Calu3 (cell line): ENCODE results near the gene CFAP299. TPM values are rescaled to one million over a fixed set of nuclear protein-coding genes. Genes with fewer than 3 reads are reported as not detected.
"Not testable (repeated sequence)": the region's sequence is repeated elsewhere in the genome, so short reads cannot be mapped to it uniquely, and the experiment has no call there.

Source experiments
- BruUV-seq: library from RNA; stranded (reverse); fragments of 400-500 nt; replicated peaks from 2 replicates; lab custom pipeline; 2021; lab: Mats Ljungman, UMichigan
- CTCF ChIA-PET: fragments of 300-600 bp; sonication (Branson Sonifier 250); formaldehyde crosslinking; loops from one replicate; lab custom pipeline; 2022; ENCODE audit warnings: antibody characterized with exemption; lab: Charles Lee
- DNase-seq: peaks from one replicate; pipeline ENCODE4 v3.0.0; 2022
- H3K27ac Mint-ChIP-seq: one replicate; pipeline ENCODE4 v1.8.0; 2022; ENCODE audit warnings: mixed read lengths; ENCODE audit not compliant: unreplicated experiment
- H3K27me3 Mint-ChIP-seq: one replicate; pipeline ENCODE4 v1.8.0; 2022; ENCODE audit warnings: mixed read lengths; ENCODE audit not compliant: unreplicated experiment
- H3K36me3 Mint-ChIP-seq: one replicate; pipeline ENCODE4 v1.8.0; 2022; ENCODE audit warnings: mild to moderate bottlenecking, moderate library complexity, mixed read lengths; ENCODE audit not compliant: insufficient read depth, unreplicated experiment
- H3K4me1 Mint-ChIP-seq: one replicate; pipeline ENCODE4 v1.8.0; 2022; ENCODE audit warnings: mild to moderate bottlenecking, low read depth, mixed read lengths; ENCODE audit not compliant: unreplicated experiment
- H3K4me3 Mint-ChIP-seq: one replicate; pipeline ENCODE4 v1.8.0; 2022; ENCODE audit warnings: mild to moderate bottlenecking, low read depth, moderate library complexity, mixed read lengths; ENCODE audit not compliant: unreplicated experiment
- H3K9me3 Mint-ChIP-seq: one replicate; pipeline ENCODE4 v1.8.0; 2022; ENCODE audit warnings: low read depth, mixed read lengths; ENCODE audit not compliant: unreplicated experiment
- CTCF ChIP-seq: fragments of 200-600 bp; IDR thresholded peaks from one replicate; pipeline ENCODE4 v1.8.0; 2022; ENCODE audit warnings: antibody characterized with exemption; ENCODE audit not compliant: unreplicated experiment
- intact Hi-C: fragments of 100-400 bp; cut with micrococcal nuclease; formaldehyde crosslinking; loops from one replicate; pipeline ENCODE4 v1.10.0; 2022; ENCODE audit not compliant: unreplicated experiment
- total RNA-seq: library from RNA; stranded (reverse); gene quantifications from 2 replicates; pipeline ENCODE4 v1.2.3, GENCODE V29; 2022

The CFAP299 gene
- total RNA-seq, 1 experiment from 2014 or later: not detected

GRCh38 chr4:80685214-80685613 is 349.7 kb downstream of the CFAP299 start:
- H3K9me3 Mint-ChIP-seq: peaks cover 3% of the 10 kb centered on the region
- intact Hi-C loops: no loop called here
- H3K36me3 Mint-ChIP-seq: no peaks in the 10 kb centered on the region
- H3K4me3 Mint-ChIP-seq: no peak overlapping the region
- BruUV-seq: no TSS peak
- H3K4me1 Mint-ChIP-seq: no peaks in the 10 kb centered on the region
- DNase-seq: peak; percentile 6
- no peak overlapping the region for H3K27ac Mint-ChIP-seq
- CTCF ChIA-PET: no interaction called here
- TF ChIP-seq CTCF: no peak
- no peaks in the 10 kb centered on the region for H3K27me3 Mint-ChIP-seq

- H3K27me3 Mint-ChIP-seq, H3K4me1 Mint-ChIP-seq, intact Hi-C loops, CTCF ChIA-PET, DNase-seq, H3K27ac Mint-ChIP-seq, H3K36me3 Mint-ChIP-seq, H3K4me3 Mint-ChIP-seq, BruUV-seq, H3K9me3 Mint-ChIP-seq: not testable (repeated sequence)
These were observed 352.2 kb downstream of the CFAP299 start for GRCh38 chr4:80687736-80688135.

GRCh38 chr4:80694171-80694570 is 358.6 kb downstream of the CFAP299 start:
- peak; percentile 11 for DNase-seq
- Mint-ChIP-seq H3K36me3 (no peaks in the 10 kb centered on the region), H3K27me3 (no peaks in the 10 kb centered on the region), H3K27ac (no peak overlapping the region), H3K4me1 (no peaks in the 10 kb centered on the region), H3K9me3 (no peaks in the 10 kb centered on the region), H3K4me3 (no peak overlapping the region)
- TF ChIP-seq CTCF: no peak
- intact Hi-C loops: no loop called here
- BruUV-seq: no TSS peak
- CTCF ChIA-PET: interaction anchor here (0.8 to 1.8 kb wide), 2 partner anchors 17 to 83 kb away, joined by 3 to 6 read pairs; no protein-coding TSS in a partner anchor

DNA sequence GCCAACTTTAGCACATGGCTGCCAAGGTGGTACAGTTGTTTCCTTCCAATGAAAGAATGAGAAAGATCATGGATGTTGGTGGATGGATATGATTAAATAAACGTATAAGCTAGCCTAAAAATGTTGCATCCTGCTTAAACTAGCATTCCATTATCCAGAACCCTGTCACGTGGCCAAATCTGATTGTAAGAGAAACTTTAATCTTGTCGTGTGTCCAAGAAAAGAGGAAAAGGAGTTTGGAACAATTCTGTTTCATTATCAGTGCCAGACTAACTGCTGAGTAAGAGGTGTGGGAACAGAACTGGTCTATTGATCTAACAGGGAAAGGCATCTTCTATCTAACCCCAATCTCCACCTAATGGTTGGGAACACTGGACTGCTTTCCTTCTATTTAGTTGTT is 369.8 kb downstream of the CFAP299 start:
- BruUV-seq: no TSS peak
- Mint-ChIP-seq H3K4me1 (peaks cover 19% of the 10 kb centered on the region), H3K9me3 (no peaks in the 10 kb centered on the region), H3K36me3 (no peaks in the 10 kb centered on the region), H3K27ac (no peak overlapping the region), H3K4me3 (no peak overlapping the region), H3K27me3 (no peaks in the 10 kb centered on the region)
- intact Hi-C loops: no loop called here
- no peak for TF ChIP-seq CTCF
- no peak for DNase-seq
- CTCF ChIA-PET: no interaction called here

DNA sequence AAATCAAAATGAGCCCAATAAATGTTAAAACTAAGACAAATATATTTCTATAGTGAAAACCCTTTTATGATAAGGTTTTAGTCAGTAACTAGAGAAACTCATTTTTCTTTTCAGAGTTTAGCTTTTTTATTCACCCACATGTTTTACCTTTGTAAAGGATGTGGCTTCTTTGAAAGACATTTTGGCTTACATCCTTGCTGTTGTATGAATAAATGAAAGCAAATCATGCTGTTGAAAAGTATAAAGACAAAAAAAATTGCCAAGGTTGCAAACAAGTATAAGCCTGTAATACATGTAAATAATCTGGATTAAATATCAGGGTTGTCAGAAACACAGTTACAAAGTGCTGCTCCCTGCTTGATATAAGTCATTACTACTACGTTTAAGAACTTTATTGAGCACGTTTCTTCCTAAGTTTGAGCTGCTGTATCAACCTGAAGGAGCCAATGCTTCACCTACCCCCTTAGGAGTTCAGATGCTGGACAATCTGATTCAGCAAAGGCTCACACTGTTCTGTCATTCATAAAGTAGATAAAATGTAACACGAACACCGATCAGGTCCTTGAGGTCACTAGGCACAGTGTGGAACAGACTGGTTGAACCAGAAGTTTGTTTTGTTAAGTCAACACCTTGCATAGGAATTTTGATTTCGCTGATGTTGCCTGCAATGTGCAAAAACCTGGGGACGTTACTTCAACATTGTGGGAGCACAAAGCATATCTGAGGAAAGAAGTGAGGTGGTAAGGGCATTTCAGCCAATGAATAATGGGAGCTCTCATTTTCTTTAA is 373.7 kb downstream of the CFAP299 start:
- H3K27ac Mint-ChIP-seq: no peak overlapping the region
- H3K27me3 Mint-ChIP-seq: no peaks in the 10 kb centered on the region
- CTCF ChIA-PET: no interaction called here
- peaks cover 30% of the 10 kb centered on the region for H3K4me1 Mint-ChIP-seq
- H3K9me3 Mint-ChIP-seq: no peaks in the 10 kb centered on the region
- no peaks in the 10 kb centered on the region for H3K36me3 Mint-ChIP-seq
- peak overlapping the region; percentile 39 for H3K4me3 Mint-ChIP-seq
- intact Hi-C loops: no loop called here
- no peak for TF ChIP-seq CTCF
- no TSS peak for BruUV-seq
- peak; percentile 8 for DNase-seq
